Measurements from ENCODE around the gene GRIN2D.
"Not testable (repeated sequence)": the region's sequence is repeated elsewhere in the genome, so short reads cannot be mapped to it uniquely, and the experiment has no call there.

Gene GRIN2D

DNA sequence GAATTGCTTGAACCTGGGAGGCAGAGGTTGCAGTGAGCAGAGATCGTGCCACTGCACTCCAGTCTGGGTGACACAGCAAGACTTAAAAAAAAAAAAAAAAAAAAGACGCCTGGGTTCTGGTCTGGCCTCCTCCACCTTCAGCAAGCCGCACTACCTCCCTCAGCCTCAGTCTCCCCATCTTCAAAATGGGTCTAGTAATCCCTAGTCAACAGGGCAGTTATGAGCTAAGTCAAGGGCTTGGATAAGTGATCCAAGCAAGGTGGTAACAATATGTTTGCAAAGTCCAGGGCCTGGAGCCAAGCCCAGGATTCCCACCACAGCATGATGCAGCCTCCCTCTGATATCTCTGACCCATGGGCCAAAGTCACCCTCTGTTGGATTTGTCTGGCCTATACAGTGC, 6.5 kb upstream of the GRIN2D start:
- H3K27ac Mint-ChIP-seq: no peak overlapping the region
- peaks cover 75% of the 10 kb centered on the region for H3K36me3 Mint-ChIP-seq
- DNase-seq (ENCODE audit: low spot score in 2 of 2) (no peak), ATAC-seq (no peak)
- H3K4me1 Mint-ChIP-seq: peaks cover 18% of the 10 kb centered on the region
- H3K4me3 Mint-ChIP-seq: no peak overlapping the region
- no peaks in the 10 kb centered on the region for H3K9me3 Mint-ChIP-seq

DNA sequence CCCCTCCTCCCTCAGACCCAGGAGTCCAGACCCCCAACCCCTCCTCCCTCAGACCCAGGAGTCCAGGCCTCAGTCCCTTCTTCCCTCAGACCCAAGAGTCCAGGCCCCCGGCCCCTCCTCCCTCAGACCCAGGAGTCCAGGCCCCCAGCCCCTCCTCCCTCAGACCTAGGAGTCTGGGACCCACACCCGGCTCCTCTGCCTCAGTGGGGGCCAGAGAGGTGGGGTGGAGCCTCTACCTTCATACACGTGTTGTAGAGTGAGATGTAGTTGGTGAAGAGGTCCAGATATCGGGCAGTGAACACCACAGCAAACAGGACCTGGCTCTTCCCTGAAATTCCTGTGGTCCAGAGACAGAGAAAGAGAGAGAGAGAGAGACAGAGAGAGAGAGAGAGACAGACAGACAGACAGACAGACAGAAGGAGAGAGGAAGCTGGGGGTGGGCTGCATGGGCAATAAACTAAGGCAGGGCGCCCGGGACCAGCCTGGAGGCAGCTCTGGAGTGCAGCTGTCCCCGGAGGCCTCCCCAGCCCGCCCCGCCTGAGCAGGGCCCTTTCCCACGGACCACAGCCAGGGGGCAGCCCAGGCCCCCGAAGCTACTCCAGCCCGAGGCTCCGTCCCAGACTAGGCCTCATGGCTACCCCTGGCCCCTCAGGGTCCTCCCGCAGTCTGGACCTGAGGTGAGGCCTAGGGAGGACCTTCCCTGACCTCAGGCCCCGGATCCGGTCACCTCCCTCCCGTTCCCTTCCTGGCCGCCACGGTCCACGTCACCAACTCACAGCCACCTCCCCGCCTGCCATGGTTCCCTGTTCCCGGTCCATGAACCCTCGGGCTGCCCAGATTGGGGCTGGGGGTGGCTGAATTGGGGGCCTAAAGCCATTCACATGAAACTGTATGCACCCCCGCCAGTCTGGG, 3.0 kb upstream of the GRIN2D start:
- peak; percentile 82 for ATAC-seq
- peak overlapping the region; percentile 98 for H3K27ac Mint-ChIP-seq
- H3K4me3 Mint-ChIP-seq: peak overlapping the region; percentile 95
- DNase-seq (ENCODE audit: low spot score in 2 of 2): peak; percentile 52 to 79
- peaks cover 40% of the 10 kb centered on the region for H3K36me3 Mint-ChIP-seq
- H3K4me1 Mint-ChIP-seq: peaks cover 41% of the 10 kb centered on the region
- no peaks in the 10 kb centered on the region for H3K9me3 Mint-ChIP-seq

GRCh38 chr19:48391100-48392005, 2.1 kb upstream of the GRIN2D start, which contains the start of gene KDELR1:
Gene KDELR1 (minus strand): TSS chr19:48391551. CDS start chr19:48391358, 193 bp downstream.
- ATAC-seq (peak; percentile 76), DNase-seq (ENCODE audit: low spot score in 2 of 2) (peak; percentile 89 to 92)
- Mint-ChIP-seq H3K27ac (peak within 1 kb of the TSS; percentile 98), H3K4me3 (peak within 1 kb of the TSS; percentile 95), H3K9me3 (no peaks in the 10 kb centered on the region), H3K36me3 (peaks cover 31% of the 10 kb centered on the region), H3K4me1 (peaks cover 49% of the 10 kb centered on the region)

DNA sequence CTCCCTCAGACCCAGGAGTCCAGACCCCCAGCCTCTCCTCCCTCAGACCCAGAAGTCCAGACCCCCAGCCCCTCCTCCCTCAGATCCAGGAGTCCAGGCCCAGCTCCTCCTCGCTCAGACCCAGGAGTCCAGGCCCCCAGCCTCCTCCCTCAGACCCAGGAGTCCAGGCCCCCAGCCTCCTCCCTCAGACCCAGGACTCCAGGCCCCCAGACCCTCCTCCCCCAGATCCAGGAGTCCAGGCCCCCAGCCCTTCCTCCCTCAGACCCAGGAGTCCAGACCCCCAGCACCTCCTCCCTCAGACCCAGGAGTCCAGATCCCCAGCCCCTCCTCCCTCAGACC, 1.5 kb upstream of the GRIN2D start:
- Mint-ChIP-seq H3K4me3 (peak overlapping the region; percentile 95), H3K4me1 (peaks cover 50% of the 10 kb centered on the region), H3K36me3 (peaks cover 25% of the 10 kb centered on the region), H3K27ac (peak overlapping the region; percentile 98)
- not testable (repeated sequence) for H3K9me3 Mint-ChIP-seq; ATAC-seq; DNase-seq (ENCODE audit: low spot score in 2 of 2)

- Mint-ChIP-seq H3K4me1 (peaks cover 60% of the 10 kb centered on the region), H3K36me3 (peaks cover 14% of the 10 kb centered on the region), H3K4me3 (peak overlapping the region; percentile 95), H3K27ac (no peak overlapping the region), H3K9me3 (no peaks in the 10 kb centered on the region)
- no peak for DNase-seq (ENCODE audit: low spot score in 2 of 2)
- no peak for ATAC-seq
These were observed 459 bp upstream of the GRIN2D start for GRCh38 chr19:48392860-48393558.

DNA sequence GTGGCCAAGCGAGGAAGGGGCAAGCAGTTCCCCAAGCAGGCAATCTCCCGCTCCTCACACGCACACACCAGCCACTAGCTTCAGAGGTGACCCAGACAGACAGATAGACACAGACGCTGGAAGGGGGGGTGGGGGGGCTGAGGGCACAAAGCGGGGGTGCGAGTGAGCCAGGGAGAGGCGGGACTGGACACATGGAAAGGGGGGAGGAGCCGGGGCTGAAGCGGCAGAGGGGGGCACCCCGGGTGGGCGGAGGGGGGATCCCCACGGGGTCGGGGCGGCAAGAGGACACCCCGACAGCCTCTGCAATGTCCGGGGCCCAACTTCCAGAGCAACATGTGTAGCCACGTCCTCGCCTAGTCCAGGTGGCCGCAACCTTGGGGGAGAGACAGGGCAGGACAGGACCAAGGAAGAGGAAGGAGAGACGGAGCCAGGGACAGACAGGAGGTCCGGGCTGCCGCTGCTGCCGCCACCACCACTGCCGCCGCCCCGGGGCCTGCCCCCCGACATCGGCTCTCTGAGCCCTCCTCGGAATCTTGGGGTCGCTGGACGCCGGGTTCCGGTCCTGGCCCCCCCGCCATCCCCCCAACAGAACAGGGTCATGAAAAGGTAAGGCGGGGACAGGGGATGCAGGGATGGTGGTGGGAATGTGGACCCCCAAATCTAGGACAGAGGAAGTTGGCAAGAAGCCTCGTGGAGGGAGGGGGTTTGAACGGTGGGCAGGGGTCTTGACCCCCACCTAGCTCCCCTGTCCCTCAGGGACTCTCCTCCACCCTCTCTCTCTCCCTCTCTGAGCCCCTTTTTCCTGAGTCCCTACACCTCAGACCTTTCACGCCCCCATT, 1.1 kb downstream of the GRIN2D start:
- peak overlapping the region; percentile 56 for H3K4me3 Mint-ChIP-seq
- H3K36me3 Mint-ChIP-seq: peaks cover 12% of the 10 kb centered on the region
- DNase-seq (ENCODE audit: low spot score in 2 of 2) (no peak), ATAC-seq (no peak)
- H3K4me1 Mint-ChIP-seq: peaks cover 66% of the 10 kb centered on the region
- peaks cover 2% of the 10 kb centered on the region for H3K9me3 Mint-ChIP-seq
- H3K27ac Mint-ChIP-seq: peak overlapping the region; percentile 50

GRCh38 chr19:48395170-48395455, 1.6 kb downstream of the GRIN2D start:
- H3K4me3 Mint-ChIP-seq: peak overlapping the region; percentile 56
- no peak for DNase-seq (ENCODE audit: low spot score in 2 of 2)
- peaks cover 16% of the 10 kb centered on the region for H3K36me3 Mint-ChIP-seq
- ATAC-seq: no peak
- no peak overlapping the region for H3K27ac Mint-ChIP-seq
- H3K9me3 Mint-ChIP-seq: peaks cover 3% of the 10 kb centered on the region
- H3K4me1 Mint-ChIP-seq: peaks cover 70% of the 10 kb centered on the region

GRCh38 chr19:48395499-48395898, 2.0 kb downstream of the GRIN2D start:
- Mint-ChIP-seq H3K4me1 (peaks cover 66% of the 10 kb centered on the region), H3K36me3 (peaks cover 16% of the 10 kb centered on the region), H3K9me3 (peaks cover 3% of the 10 kb centered on the region), H3K4me3 (peak overlapping the region; percentile 56), H3K27ac (no peak overlapping the region)
- no peak for DNase-seq (ENCODE audit: low spot score in 2 of 2)
- ATAC-seq: no peak

GRCh38 chr19:48396016-48396823, 2.8 kb downstream of the GRIN2D start:
- ATAC-seq: no peak
- Mint-ChIP-seq H3K27ac (peak overlapping the region; percentile 40), H3K4me3 (peak overlapping the region; percentile 56), H3K4me1 (peaks cover 68% of the 10 kb centered on the region), H3K36me3 (peaks cover 11% of the 10 kb centered on the region), H3K9me3 (peaks cover 3% of the 10 kb centered on the region)
- DNase-seq (ENCODE audit: low spot score in 2 of 2): no peak

DNA sequence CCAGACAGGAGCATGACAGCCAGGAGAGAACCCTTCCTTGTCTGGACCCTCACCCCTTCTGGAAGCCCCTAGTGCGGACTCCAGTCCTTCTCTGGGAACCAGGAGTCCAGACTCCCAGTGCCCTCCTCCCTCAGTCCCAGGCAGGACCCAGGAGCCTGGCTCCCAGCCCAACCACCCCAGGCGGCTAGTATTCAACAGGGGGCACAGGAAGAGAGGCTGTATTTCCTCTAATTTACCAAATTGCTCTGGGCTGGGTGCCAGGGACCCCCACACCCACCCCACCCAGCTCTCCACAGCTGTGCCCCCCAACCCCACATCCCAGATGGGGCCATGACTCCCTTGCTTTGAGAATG, 3.3 kb downstream of the GRIN2D start:
- Mint-ChIP-seq H3K9me3 (peaks cover 3% of the 10 kb centered on the region), H3K36me3 (peaks cover 9% of the 10 kb centered on the region), H3K4me1 (peaks cover 68% of the 10 kb centered on the region), H3K27ac (peak overlapping the region; percentile 93), H3K4me3 (peak overlapping the region; percentile 93)
- no peak for ATAC-seq
- DNase-seq (ENCODE audit: low spot score in 2 of 2): no peak

GRCh38 chr19:48397263-48398101, 4.0 kb downstream of the GRIN2D start:
- Mint-ChIP-seq H3K9me3 (peaks cover 3% of the 10 kb centered on the region), H3K4me3 (peak overlapping the region; percentile 93), H3K4me1 (peaks cover 70% of the 10 kb centered on the region), H3K27ac (peak overlapping the region; percentile 93), H3K36me3 (peaks cover 9% of the 10 kb centered on the region)
- DNase-seq (ENCODE audit: low spot score in 2 of 2) (no peak), ATAC-seq (no peak)

DNA sequence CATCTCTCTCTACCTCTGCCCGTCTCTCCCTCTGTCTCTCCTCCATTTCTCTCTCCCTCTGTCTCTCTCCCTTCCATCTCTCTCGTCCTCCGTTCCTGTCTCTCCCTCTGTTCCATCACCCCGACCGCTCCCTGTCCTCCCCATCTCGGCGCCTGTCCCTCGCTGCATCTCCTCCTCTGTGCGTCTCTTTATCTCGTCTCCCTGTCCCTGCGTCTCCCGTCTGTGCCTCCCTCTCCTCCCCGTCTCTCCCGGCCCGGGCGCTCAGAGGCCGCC, 4.6 kb downstream of the GRIN2D start:
- peaks cover 64% of the 10 kb centered on the region for H3K4me1 Mint-ChIP-seq
- DNase-seq (ENCODE audit: low spot score in 2 of 2) (peak in 1 of 2 donors; percentile 65), ATAC-seq (no peak)
- peaks cover 9% of the 10 kb centered on the region for H3K36me3 Mint-ChIP-seq
- peak overlapping the region; percentile 93 for H3K4me3 Mint-ChIP-seq
- peaks cover 3% of the 10 kb centered on the region for H3K9me3 Mint-ChIP-seq
- H3K27ac Mint-ChIP-seq: peak overlapping the region; percentile 93

Data from stimulated activated effector memory CD8-positive, alpha-beta T cell treated with anti-CD3 and anti-CD28 coated beads, Interleukin-12 subunit alpha, Interleukin-12 subunit beta, amount 100 ng/mL, for 72 hours (primary cell).